Dedifferentiated amniotic fluid mesenchymal stem cell (primary cell): Measurements from ENCODE around the gene INPP5D.
"Not testable (repeated sequence)": the region's sequence is repeated elsewhere in the genome, so short reads cannot be mapped to it uniquely, and the experiment has no call there.

ENCODE experiments used
- DNase-seq: peaks from one replicate; pipeline ENCODE4 v3.0.0-alpha.2; 2016; ENCODE audit errors: extremely low spot score

Gene INPP5D

GRCh38 chr2:233178994-233179847 lies 119.1 kb downstream of the INPP5D start:
- no peak for DNase-seq

GRCh38 chr2:233179848-233180366 lies 119.8 kb downstream of the INPP5D start:
- DNase-seq: no peak

- DNase-seq: no peak
These were observed 123.8 kb downstream of the INPP5D start for GRCh38 chr2:233183869-233184418.

GRCh38 chr2:233184669-233185068 lies 124.5 kb downstream of the INPP5D start:
- DNase-seq: no peak

- no peak for DNase-seq
These were observed 125.2 kb downstream of the INPP5D start for GRCh38 chr2:233185330-233185729.

- DNase-seq: no peak
These were observed 125.8 kb downstream of the INPP5D start for GRCh38 chr2:233185963-233186362.

- DNase-seq: no peak
These were observed 126.7 kb downstream of the INPP5D start for GRCh38 chr2:233186851-233187250.

- no peak for DNase-seq
These were observed 128.9 kb downstream of the INPP5D start for GRCh38 chr2:233189025-233189424.

- not testable (repeated sequence) for DNase-seq
These were observed 130.9 kb downstream of the INPP5D start for GRCh38 chr2:233191016-233191415.

GRCh38 chr2:233193738-233194137 lies 133.6 kb downstream of the INPP5D start:
- DNase-seq: no peak

- DNase-seq: no peak
These were observed 134.9 kb downstream of the INPP5D start for GRCh38 chr2:233195027-233195426.

GRCh38 chr2:233197022-233197421 lies 136.9 kb downstream of the INPP5D start:
- no peak for DNase-seq

- no peak for DNase-seq
These were observed 137.9 kb downstream of the INPP5D start for GRCh38 chr2:233198026-233198425.

GRCh38 chr2:233199870-233200269 lies 139.7 kb downstream of the INPP5D start:
- no peak for DNase-seq

GRCh38 chr2:233200790-233201189 lies 140.6 kb downstream of the INPP5D start:
- not testable (repeated sequence) for DNase-seq

GRCh38 chr2:233201258-233202013 lies 141.3 kb downstream of the INPP5D start:
- DNase-seq: no peak

GRCh38 chr2:233202531-233202944 lies 142.4 kb downstream of the INPP5D start:
- DNase-seq: no peak

- DNase-seq: no peak
These were observed 142.9 kb downstream of the INPP5D start for GRCh38 chr2:233203060-233203459.

GRCh38 chr2:233204286-233204936 lies 144.3 kb downstream of the INPP5D start:
- DNase-seq: no peak

- no peak for DNase-seq
These were observed 148.4 kb downstream of the INPP5D start for GRCh38 chr2:233208382-233209116.

GRCh38 chr2:233209117-233209532 lies 149.0 kb downstream of the INPP5D start:
- no peak for DNase-seq
